K562 (cell line): ENCODE data around the gene HUNK.

ENCODE experiments used
- CBFB ChIP-seq: sonication (generic); formaldehyde crosslinking; IDR thresholded peaks from 2 replicates; pipeline ENCODE4 v1.4.0; 2020; ENCODE audit warnings: mild to moderate bottlenecking, missing genetic modification reagents
- CEBPB ChIP-seq: fragments of 450-650 bp; IDR thresholded peaks from 2 replicates; pipeline ENCODE4 v1.6.1; 2016; ENCODE audit warnings: missing genetic modification characterization, missing compliant biosample characterization
- CREB1 ChIP-seq, 2 experiments: sonication (generic) in 1 of 2; formaldehyde crosslinking in 1 of 2; IDR thresholded peaks; 2 replicates each; pipeline versions ENCODE4 v1.6.1 to v1.8.0; 2012 to 2022; ENCODE audit warnings: inconsistent platforms in 1 of 2, mild to moderate bottlenecking in 1 of 2, missing genetic modification reagents in 1 of 2, moderate library complexity in 1 of 2
- EZH2 ChIP-seq: IDR thresholded peaks from 2 replicates; pipeline ENCODE4 v1.6.1; 2012; ENCODE audit warnings: low read depth, mild to moderate bottlenecking, inconsistent platforms, low read length, borderline replicate concordance
- GTF2F1 ChIP-seq: IDR thresholded peaks from 2 replicates; pipeline ENCODE4 v1.6.1; 2011; ENCODE audit warnings: low read depth, low read length, improper control_type of control experiment
- MBD2 ChIP-seq: sonication (generic); IDR thresholded peaks from 2 replicates; pipeline ENCODE4 v1.6.1; 2016; ENCODE audit warnings: low read depth, borderline replicate concordance
- SMC3 ChIP-seq: conservative IDR thresholded peaks from 2 replicates; pipeline ENCODE4 v1.6.1; 2011; ENCODE audit warnings: low read depth, low read length, improper control_type of control experiment; ENCODE audit not compliant: insufficient read depth
- TRIM24 ChIP-seq, 2 experiments: fragments of 450-650 bp; IDR thresholded peaks; 2 replicates each; pipeline ENCODE4 v1.6.1; 2016
- ZNF140 ChIP-seq: fragments of 250-450 bp; sonication (Bioruptor Pico); IDR thresholded peaks from 2 replicates; pipeline ENCODE4 v1.8.0; 2021; ENCODE audit warnings: moderate library complexity, mild to moderate bottlenecking, inconsistent platforms

DNA sequence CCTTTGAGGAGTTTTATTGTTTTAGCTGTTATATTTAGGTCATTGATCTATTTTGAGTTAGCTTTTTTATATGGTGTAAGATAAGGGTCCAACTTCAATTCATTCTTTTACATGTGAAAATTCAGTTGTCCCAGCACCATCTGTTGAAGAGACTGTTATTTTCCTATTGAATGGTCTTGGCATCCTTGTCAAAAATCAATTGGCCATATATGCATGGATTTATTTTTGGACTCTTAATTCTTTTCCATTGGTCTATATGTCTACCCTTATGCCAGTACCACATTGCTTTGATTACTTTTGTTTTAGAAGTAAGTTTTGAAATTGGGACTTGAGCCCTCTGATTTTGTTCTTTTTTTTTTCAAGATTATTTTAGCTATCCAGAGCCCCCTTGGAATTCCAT is 35.8 kb upstream of the HUNK start:
- no peak for TF ChIP-seq TRIM24 (IDR thresholded peaks at IDR 0.05)
- no peak for TF ChIP-seq ZNF140 (CRISPR knock-in tag)
- TF ChIP-seq GTF2F1: no peak
- no peak for TF ChIP-seq EZH2
- no peak for TF ChIP-seq SMC3
- TF ChIP-seq CREB1 (IDR thresholded peaks at IDR 0.05): no peak
- no peak for TF ChIP-seq CREB1 (CRISPR knock-in tag; IDR thresholded peaks at IDR 0.05)
- TF ChIP-seq CBFB (CRISPR knock-in tag): no peak
- TF ChIP-seq MBD2: no peak
- no peak for TF ChIP-seq CEBPB
